KG1 (cell line): ENCODE measurements around the gene DNAAF2.
"Not testable (repeated sequence)": the region's sequence is repeated elsewhere in the genome, so short reads cannot be mapped to it uniquely, and the experiment has no call there.

Source experiments
- DNase-seq: peaks from one replicate; lab custom pipeline; 2025; lab: John Stamatoyannopoulos, UW

Gene DNAAF2

DNA sequence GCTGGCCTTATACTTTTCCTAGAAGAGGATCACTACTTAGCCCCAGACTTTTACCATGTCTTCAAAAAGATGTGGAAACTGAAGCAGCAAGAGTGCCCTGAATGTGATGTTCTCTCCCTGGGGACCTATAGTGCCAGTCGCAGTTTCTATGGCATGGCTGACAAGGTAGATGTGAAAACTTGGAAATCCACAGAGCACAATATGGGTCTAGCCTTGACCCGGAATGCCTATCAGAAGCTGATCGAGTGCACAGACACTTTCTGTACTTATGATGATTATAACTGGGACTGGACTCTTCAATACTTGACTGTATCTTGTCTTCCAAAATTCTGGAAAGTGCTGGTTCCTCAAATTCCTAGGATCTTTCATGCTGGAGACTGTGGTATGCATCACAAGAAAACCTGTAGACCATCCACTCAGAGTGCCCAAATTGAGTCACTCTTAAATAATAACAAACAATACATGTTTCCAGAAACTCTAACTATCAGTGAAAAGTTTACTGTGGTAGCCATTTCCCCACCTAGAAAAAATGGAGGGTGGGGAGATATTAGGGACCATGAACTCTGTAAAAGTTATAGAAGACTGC lies 12.9 kb downstream of the DNAAF2 start:
- DNase-seq, result no peak

DNA sequence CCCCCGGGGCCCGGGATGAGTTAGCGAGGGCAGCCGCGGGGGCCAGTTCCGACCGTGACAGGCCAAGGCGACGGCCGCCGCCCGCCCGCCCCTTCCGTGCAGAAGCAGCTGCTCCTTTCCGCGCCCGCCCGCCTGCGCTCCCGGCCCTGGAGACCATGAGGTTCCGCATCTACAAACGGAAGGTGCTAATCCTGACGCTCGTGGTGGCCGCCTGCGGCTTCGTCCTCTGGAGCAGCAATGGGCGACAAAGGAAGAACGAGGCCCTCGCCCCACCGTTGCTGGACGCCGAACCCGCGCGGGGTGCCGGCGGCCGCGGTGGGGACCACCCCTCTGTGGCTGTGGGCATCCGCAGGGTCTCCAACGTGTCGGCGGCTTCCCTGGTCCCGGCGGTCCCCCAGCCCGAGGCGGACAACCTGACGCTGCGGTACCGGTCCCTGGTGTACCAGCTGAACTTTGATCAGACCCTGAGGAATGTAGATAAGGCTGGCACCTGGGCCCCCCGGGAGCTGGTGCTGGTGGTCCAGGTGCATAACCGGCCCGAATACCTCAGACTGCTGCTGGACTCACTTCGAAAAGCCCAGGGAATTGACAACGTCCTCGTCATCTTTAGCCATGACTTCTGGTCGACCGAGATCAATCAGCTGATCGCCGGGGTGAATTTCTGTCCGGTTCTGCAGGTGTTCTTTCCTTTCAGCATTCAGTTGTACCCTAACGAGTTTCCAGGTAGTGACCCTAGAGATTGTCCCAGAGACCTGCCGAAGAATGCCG lies 13.7 kb downstream of the DNAAF2 start:
- peak; percentile 45 for DNase-seq

DNA sequence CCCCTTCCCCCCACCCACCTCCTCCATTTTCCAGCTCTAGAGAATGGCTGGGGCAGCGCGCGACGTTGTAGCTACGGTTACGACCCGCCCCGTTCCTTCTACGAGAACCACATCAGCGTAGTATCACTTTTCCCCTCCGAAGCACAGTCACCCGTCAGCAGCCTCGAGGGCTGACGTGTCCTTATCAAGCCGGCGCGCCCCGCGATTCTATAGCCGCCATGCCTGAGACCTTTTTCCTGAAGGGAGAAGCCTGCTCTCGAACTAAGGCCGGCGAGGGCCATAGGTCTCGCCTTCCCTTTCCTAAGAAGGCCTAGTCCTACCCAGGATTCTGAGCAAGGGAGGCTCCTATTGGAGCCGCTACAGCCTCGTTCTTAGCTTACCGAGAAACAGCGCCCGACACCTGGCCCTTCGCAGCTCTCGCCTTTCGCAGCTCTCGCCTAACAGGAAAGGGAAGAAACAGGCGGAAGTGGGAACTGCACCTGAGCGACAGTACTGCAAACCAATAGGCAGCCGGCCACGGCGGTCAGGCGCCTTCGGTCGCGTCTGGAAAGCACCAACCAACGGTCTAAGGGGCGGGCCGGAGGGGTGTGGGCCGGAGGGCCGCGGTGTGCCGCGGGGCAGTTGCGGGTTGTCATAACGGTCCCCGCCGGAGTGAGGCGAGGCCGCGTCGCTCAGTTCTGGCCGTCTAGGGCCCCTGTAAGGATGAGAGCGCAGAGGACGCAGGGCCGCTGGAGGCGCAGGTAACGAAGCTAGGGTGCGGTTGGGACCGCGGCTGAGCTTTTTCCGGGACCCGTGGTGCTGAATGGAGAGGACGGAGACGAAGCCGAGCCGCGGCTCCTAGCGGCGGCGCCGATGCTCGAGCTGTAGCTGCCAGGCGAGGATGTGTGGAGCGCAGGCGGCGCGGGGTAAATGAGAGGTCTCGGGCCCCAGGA lies 14.6 kb downstream of the DNAAF2 start, which contains the start of the genes MGAT2 and RPL36AL:
Gene MGAT2, plus strand, starts transcription at position 618 of the 932 bp plus-strand sequence. CDS start 470 bp downstream, outside the sequence.
Gene RPL36AL, minus strand, starts transcription at position 445 of the 932 bp plus-strand sequence. CDS start 1,522 bp downstream, outside the sequence.
- peak; percentile 91 for DNase-seq

DNA sequence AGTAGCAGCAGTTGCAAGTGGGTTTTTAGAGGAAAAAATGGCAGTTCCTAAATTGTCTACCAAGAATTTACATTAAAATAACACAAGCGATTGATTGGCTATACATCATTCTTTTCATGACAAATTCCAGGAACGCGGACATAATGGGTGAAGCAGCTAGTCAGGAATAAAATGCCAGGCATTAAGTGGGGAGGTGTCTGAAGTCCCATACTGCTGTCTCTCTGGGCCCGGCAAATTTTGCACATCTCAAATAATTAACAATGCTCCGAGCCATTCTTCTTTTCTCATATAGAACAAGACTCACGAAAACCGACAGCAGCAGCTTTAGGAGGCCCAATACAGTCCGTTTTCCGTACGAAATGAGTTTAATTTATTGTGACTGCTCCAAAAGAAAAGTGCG lies 15.3 kb downstream of the DNAAF2 start:
- DNase-seq, result no peak

DNA sequence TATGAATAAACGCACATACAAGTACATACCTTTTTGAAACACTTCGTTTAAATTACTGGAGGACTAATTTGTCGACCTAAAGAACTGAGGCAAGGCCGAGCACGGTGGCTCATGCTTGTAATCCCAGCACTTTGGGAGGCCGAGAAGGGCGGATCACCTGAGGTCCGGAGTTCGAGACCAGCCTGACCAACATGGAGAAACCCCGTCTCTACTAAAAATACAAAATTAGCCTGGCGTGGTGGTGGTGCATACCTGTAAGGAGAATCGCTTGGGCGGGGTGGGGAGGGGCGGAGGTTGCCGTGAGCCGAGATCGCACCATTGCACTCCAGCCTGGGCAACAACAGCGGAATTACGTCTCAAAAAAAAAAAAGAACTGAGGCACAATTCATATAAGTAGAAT lies 15.8 kb downstream of the DNAAF2 start:
- DNase-seq, result not testable (repeated sequence)

DNA sequence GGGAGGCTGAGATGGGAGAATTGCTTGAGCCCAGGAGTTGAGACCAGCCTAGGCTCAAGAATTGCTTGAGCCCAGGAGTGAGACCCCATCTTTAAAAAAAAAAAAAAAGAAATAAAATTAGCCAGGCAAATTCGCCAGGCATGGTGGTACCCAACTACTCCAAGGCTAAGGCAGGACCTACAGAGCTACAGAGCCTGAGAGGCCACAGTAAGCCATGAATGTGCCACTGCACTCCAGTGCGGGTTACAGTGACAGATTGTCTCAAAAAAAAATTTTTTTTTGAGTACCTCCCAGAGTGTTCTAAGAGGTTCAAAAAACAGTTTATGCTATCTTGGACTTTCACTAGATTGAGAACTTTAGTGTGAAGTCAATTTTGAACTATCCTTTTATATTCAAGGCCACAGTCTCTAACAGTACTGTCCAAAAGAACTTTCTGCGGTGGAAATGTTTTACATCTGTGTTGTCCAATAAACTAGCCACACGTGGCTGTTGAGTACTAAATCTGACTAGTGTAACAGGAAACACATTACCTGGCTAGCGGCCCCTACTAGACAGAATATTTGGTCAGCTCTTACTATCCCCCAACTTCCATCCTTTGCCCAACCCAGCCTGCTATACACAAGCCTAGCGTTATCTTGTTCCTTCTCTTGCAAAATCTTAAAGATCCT lies 17.1 kb downstream of the DNAAF2 start:
- no peak for DNase-seq

DNA sequence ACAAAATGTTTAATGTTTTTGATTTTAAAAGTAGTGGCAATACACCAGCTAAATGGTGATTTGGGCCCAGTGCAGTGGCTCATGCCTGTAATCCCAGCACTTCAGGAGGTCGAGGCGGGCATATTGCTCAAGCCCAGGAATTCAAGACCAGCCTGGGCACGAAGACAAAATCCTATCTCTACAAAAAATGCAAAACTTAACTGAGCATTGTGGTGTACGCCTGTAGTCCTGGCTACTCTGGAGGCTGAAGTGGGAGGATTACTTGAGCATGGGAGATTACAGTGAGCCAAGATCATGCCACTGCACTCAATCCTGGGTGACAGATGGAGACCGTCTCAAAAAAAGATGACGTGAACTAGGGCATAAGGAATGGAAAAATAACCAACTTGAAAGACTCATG lies 19.3 kb downstream of the DNAAF2 start:
- no peak for DNase-seq

DNA sequence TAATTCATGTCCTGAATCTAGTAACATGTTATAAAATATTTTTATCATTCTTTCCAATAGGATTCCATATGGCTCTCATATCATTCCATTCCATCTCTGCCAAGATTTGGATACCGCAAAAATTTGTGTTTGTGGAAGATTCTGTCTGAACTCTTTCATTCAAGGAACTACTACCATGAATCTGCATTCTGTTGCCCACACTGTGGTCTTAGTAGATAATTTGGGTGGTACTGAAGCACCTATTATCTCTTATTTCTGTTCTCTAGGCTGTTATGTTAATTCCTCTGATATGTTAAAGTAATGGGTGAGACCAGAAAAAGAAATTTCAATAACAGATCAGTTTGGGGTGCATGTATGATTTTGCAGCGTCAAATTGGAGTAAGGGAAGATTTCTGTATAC lies 20.8 kb downstream of the DNAAF2 start:
- DNase-seq, result no peak

DNA sequence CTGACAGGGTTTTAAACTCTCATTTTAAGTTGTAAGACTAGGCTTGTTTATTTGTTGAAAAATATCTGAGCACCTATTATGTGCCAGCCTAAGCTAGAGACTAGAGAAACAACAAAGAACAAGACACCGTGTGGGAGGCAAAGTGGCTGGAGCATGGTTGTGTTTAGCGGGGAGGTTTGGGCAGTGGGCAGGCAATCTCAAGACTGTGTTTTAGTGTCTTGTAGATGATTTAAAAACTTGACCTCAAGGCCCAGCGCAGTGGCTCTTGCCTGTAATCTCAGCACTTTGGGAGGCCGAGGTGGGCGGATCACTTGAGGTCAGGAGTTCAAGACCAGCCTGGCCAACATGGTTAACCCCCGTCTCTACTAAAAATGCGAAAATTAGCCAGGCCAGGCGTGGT lies 22.4 kb downstream of the DNAAF2 start:
- no peak for DNase-seq

DNA sequence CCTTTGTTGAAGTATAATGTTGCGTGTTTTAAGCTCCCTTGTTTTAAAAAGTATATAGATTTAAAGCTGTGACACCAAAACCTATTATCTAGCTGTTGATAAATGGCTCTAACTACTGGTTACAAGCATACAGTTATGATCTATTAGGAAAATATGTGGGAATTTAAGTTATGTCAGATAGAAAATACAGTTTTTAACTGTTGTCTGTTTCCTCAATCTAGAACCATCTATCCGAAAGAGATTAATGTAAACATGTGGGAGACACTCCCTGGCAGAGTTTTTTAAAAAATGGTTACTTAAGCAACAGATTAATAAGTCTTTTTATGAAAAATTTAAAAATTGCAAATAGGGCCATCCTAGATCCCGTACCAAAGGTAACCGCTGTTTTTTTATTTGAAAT lies 22.8 kb downstream of the DNAAF2 start:
- no peak for DNase-seq

DNA sequence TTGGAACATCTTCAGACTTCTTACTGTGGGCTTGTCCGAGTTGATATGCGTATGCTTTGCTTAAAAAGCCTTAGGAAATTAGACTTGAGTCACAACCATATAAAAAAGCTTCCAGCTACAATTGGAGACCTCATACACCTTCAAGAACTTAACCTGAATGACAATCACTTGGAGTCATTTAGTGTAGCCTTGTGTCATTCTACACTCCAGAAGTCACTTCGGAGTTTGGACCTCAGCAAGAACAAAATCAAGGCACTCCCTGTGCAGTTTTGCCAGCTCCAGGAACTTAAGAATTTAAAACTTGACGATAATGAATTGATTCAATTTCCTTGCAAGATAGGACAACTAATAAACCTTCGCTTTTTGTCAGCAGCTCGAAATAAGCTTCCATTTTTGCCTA lies 27.5 kb downstream of the DNAAF2 start:
- no peak for DNase-seq

DNA sequence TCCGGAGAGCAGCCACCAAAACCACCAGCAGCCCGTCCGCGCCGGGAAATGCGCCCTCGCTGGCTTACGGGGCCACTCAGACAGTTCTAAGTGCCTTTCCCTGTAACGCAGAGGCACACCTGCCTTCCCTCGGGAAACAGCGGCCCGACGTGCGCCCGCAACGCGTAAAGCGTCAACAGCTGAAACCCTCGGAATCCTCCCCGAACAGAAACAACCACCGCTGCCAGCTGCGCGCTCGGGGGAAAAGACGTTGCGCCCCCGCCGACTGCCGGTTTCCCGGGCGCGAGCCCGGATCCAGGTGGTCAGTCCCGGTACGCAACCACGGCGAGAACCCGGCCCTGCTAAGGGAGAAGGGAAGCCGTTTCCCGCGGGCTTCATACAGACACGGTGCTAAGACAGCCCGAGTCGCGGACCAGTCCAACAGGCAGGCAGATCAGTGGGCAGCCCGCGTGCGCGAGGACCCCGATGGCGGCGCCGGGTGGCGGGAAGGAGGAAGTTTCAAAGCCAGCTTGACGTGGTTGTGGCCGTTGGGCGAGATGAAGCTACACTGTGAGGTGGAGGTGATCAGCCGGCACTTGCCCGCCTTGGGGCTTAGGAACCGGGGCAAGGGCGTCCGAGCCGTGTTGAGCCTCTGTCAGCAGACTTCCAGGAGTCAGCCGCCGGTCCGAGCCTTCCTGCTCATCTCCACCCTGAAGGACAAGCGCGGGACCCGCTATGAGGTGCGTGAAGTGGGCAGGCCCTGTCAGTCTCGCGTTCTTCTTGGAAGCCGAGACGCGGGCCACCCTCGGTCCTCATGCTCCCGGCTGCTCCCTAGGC lies 36.4 kb downstream of the DNAAF2 start, which contains the start of gene LRR1:
Gene LRR1, plus strand, starts transcription at position 456 of the 816 bp plus-strand sequence. Its CDS starts 81 bp downstream, at position 537.
- peak; percentile 82 for DNase-seq

DNA sequence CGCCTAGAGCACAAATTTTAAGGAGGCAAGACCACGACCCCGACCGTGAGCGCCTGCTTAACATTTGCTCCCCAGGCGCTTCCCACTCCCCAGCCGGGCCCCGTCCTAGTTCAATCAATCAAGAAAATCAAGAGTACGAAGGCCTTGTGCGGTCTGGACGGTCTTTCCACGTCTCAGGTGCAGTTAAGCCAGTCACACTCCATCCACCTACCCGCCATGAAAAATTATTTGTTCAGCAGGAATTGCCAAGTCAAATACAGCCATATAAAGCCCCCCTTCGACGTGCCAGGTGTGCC lies 36.9 kb downstream of the DNAAF2 start:
- DNase-seq, result peak; percentile 13

DNA sequence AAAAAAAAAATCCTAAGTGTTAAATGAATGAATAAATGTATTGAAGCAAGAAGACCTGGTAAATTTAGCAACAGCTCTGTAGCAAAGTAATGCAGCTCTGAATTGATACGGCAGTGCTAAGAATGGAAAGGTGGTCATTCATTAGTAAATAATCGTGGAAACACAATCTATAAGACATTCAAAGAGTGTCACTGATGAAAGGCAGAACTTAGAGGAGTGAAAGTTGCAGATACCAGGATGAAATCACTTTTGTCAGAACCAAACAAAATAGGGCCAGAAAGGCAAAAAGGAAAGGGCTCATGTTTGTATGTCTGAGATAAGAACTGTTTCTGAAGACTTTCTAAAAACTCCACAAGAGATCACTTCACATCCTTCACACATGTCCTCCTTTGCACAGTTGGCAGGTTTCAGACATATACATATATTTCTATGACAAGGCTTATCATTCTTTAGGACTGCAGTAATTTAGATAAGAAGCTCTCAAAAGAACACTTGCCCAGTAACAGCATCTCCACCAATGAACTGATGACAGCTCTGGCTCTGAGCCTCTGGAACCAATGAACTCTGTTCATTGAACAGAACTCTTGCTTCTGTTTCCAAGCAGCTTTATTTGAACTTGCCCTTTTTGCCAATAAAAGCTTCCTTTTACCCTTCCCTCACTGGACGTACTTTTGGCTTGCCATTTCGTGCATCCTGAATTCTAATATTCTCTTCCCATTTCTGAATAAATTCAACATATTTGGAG lies 40.5 kb downstream of the DNAAF2 start:
- DNase-seq, result no peak

DNA sequence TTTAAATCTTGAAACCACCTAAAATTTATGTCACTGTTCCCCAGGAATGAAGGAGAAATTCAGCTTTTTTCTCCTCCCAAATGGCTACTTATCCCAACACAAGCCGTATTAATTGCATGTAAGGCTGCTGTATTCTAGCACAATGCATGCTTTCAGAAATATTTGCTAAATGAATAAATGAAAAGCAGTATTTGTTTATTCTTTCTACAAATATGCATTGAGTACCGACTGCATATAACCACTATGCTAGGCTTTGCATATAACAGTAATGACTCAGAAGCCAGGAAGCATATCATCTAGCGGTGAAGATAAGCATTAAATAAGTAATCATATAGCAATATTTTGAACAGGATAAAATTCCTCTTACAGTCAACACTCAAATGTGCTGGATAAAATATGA lies 42.0 kb downstream of the DNAAF2 start:
- DNase-seq, result no peak

DNA sequence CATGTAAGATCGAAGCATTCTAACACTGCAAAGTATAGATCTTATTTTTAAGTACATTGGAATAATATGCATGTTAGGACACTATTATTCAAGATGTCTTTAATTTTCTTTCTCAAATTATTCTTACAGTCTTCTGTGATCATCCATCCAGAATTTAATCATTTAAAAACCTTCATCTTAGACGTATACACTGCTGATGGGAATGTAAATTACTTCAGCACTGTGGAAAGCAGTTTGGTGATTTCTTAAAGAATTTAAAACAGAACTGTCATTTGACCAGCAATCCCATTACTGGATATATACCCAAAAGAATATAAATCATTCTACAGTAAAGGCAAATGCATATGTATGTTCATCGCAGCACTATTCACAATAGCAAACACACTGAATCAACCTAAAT lies 45.7 kb downstream of the DNAAF2 start:
- no peak for DNase-seq

DNA sequence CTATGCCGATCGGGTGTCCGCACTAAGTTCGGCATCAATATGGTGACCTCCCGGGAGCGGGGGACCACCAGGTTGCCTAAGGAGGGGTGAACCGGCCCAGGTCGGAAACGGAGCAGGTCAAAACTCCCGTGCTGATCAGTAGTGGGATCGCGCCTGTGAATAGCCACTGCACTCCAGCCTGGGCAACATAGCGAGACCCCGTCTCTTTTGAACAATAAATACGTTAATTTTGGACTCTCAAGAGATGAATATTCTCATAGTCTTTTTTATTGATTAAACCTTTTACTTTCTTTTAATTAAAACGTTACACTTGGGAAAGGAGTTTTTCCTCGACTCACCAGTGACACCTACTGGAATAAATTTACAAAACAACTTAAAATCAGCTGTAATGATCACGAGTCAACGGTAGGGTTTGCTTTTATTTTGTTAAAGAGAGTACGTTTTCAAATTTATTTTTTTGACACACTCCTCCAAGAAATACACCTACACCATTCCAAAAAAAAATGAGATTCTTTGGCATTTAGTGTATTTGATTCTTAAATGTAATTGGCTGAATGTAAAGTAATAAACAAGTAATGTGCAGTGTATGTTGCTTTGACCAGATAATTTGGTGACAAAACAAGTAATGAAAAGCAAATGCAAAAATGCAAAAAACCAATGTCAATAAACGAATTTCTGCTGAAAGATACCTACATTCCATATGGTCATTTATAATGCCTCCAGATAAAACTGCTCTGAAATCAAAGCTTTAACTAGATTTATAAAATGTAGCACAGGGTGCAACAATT lies 48.2 kb downstream of the DNAAF2 start:
- DNase-seq, result peak; percentile 70

DNA sequence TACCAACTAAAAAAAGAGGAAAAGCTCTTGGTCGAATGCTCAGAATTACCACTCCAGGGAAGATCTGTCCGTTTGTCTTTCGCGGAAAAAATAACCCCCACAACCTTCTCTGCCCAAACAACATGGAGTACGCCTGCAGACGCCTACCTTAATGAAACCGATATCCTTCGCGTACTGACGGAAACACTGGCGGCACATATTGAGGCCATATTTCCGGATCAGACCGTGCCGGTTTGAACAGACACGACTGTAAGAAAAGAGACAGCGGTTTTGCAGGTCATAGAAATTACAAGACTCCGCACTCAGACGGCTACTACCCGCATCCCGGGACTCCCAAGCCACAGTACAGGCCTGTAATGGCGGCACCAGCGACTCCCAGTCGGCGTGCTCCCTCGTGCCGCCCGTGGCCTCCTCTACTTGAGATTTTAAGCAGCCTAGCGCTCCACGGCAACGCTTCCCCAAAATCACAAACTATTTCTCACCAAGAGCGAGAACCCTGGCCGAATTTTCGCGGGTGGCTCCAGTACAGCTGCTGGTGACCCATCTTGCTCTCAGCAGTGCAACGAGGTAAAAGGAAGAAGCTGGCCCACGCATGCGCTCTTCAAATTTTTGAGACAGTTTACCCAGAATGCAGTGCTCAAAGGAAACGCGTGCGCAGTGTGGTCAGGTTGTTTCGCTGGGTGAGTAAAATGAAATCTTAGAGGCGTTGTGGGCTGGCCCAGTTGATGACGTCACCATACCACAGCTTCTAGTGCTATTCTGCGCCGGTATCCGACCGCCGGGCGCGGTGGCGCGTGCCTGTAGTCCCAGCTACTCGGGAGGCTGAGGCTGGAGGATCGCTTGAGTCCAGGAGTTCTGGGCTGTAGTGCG lies 49.0 kb downstream of the DNAAF2 start, which contains the start of gene RPS29:
Gene RPS29, minus strand, starts transcription at position 578 of the 870 bp plus-strand sequence. Its CDS starts 34 bp downstream, at position 544.
- DNase-seq, result peak; percentile 98
